GM12878 (cell line): ENCODE results near the gene IGF2R. TPM values are rescaled to one million over a fixed set of nuclear protein-coding genes. Genes with fewer than 3 reads are reported as not detected.
A peak's percentile ranks its signal among the peaks of the same experiment; 100 is the strongest.

Source experiments
- CEBPB ChIP-seq, 2 experiments: fragments of 150-350 bp in 1 of 2; IDR thresholded peaks; 2 replicates each; pipeline ENCODE4 v1.6.1; 2012 to 2014; ENCODE audit warnings: low read depth in 2 of 2, low read length in 2 of 2, borderline replicate concordance in 1 of 2, inconsistent platforms in 1 of 2
- CREM ChIP-seq: IDR thresholded peaks from 2 replicates; pipeline ENCODE4 v1.6.1; 2014; ENCODE audit warnings: antibody characterized with exemption, low read depth
- E2F8 ChIP-seq: fragments of 450-650 bp; IDR thresholded peaks from 2 replicates; pipeline ENCODE4 v1.6.1; 2018; ENCODE audit warnings: mild to moderate bottlenecking, low read depth, moderate library complexity; ENCODE audit not compliant: partially characterized antibody
- MEF2B ChIP-seq: fragments of 450-650 bp; IDR thresholded peaks from 2 replicates; pipeline ENCODE4 v1.6.1; 2018; ENCODE audit warnings: mild to moderate bottlenecking, moderate library complexity; ENCODE audit not compliant: partially characterized antibody, poor library complexity, severe bottlenecking
- MTA3 ChIP-seq: IDR thresholded peaks from 2 replicates; pipeline ENCODE4 v1.6.1; 2012; ENCODE audit warnings: low read length, inconsistent platforms, borderline replicate concordance
- NFXL1 ChIP-seq: fragments of 450-650 bp; IDR thresholded peaks from 2 replicates; pipeline ENCODE4 v1.6.1; 2017; ENCODE audit warnings: antibody characterized with exemption, mild to moderate bottlenecking, borderline replicate concordance
- RUNX3 ChIP-seq: IDR thresholded peaks from 2 replicates; pipeline ENCODE4 v1.6.1; 2012; ENCODE audit warnings: low read length, inconsistent platforms
- SP1 ChIP-seq: IDR thresholded peaks from one replicate; pipeline ENCODE4 v1.6.1; 2011; ENCODE audit warnings: low read depth, low read length
- STAT3 ChIP-seq: IDR thresholded peaks from 2 replicates; pipeline ENCODE4 v1.6.1; 2011; ENCODE audit warnings: low read depth, low read length, improper control_type of control experiment
- SUPT20H ChIP-seq: IDR thresholded peaks from 2 replicates; pipeline ENCODE4 v1.6.1; 2011; ENCODE audit warnings: low read depth, mild to moderate bottlenecking, low read length, moderate library complexity, borderline replicate concordance; ENCODE audit not compliant: control insufficient read depth
- TCF12 ChIP-seq: IDR thresholded peaks from 2 replicates; pipeline ENCODE4 v1.6.1; 2011; ENCODE audit warnings: low read depth, mild to moderate bottlenecking, low read length
- ZBED1 ChIP-seq: IDR thresholded peaks from 2 replicates; pipeline ENCODE4 v1.6.1; 2016; ENCODE audit warnings: borderline replicate concordance
- ZNF24 ChIP-seq: fragments of 450-650 bp; IDR thresholded peaks from 2 replicates; pipeline ENCODE4 v1.6.1; 2017; ENCODE audit warnings: antibody characterized with exemption, mild to moderate bottlenecking
- polyA plus RNA-seq, 11 experiments: library from polyadenylated mRNA; depleted of rRNA in 4 of 11; unstranded in 6 of 11; stranded (reverse) in 5 of 11; fragments of >200 nt; fragmentation: Nextera tagmentation in 4 of 11; fragmentation: Illumina TruSeq in 1 of 11; extraction: Ambion mirVana in 4 of 11; extraction: Trizol in 1 of 11; gene quantifications; 1 replicate in 1 of 11; 2 replicates in 10 of 11; pipeline versions ENCODE4 v1.2.1 to v1.2.3, GENCODE V29; 2011 to 2016; ENCODE audit warnings: inconsistent platforms in 2 of 11, missing spikeins in 2 of 11, low read depth in 1 of 11
- total RNA-seq, 4 experiments: library from RNA; depleted of rRNA in 3 of 4; stranded (reverse); fragments of >200 nt in 3 of 4; fragmentation: Illumina TruSeq in 1 of 4; extraction: Trizol in 1 of 4; gene quantifications; 2 replicates each; pipeline versions ENCODE4 v1.2.1 to v1.2.3, GENCODE V29; 2013 to 2021
- TF ChIP-seq, protein P1 (sequence below): fragments of 450-650 bp; formaldehyde crosslinking; IDR thresholded peaks from 2 replicates; pipeline ENCODE4 v1.4.0; 2022; ENCODE audit warnings: mild to moderate bottlenecking, moderate library complexity
- TF ChIP-seq, protein P2 (sequence below): fragments of 450-650 bp; IDR thresholded peaks from 2 replicates; pipeline ENCODE4 v1.6.1; 2016; ENCODE audit warnings: mild to moderate bottlenecking
- TF ChIP-seq, protein P3 (sequence below): fragments of 450-650 bp; IDR thresholded peaks from 2 replicates; pipeline ENCODE4 v1.6.1; 2016; ENCODE audit warnings: mild to moderate bottlenecking
- TF ChIP-seq, protein P4 (sequence below): IDR thresholded peaks from 2 replicates; pipeline ENCODE4 v1.6.1; 2011; ENCODE audit warnings: low read depth, low read length, improper control_type of control experiment, borderline replicate concordance

IGF2R gene
- total and polyA plus RNA-seq, 10 of the 15 experiments (the other 5 are each of a cell fraction or from before 2014, with no cell fraction given): 1.00 to 40.1 (median 16.8) TPM

DNA sequence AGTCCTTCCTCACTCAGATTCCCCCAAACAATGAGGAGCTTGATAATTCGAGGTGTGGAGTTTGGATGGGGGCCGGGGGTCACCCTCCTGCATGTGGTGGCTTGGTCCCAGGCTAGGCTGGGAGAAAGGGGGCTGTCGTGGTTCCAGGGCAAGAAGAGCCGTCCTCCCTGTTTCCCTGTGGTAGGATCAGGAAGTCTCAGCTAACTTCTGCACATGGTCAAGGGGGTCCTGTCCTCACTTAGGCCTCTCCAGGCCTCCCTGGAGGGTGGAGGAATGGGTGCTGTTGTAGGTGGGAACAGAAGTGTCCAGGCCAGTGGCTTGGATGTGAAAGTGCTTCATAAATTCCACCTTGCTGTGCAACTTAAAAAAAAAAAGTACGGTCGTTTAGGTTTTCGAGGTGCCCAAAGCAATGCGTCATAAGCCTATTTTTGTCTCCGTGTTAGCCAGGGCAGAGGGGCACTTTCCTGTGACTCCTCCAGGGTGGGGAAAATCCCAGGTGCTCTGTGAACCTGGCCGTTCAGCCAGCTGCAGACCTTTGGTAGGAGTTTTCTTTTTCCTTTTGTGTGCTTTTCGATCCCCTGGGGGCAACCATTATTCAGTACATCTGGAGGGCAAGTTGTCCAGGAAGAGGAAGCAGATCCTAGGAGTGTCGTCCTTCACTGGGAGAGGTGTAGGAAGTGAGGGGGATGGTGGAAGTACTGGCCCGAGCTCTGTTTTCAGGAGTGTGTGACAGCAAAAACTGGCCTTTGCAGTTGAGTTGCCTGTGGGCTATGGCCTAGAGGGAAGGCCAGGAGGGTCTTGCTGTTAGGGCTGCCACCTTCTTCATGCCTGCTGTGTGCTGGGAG, 9.6 kb downstream of the IGF2R start (continued):
- TF ChIP-seq E2F8 (no peak), MTA3 (no peak), ZNF24 (no peak), SP1 (peak; percentile 8), TCF12 (peak; percentile 83), SUPT20H (no peak), CEBPB (IDR thresholded peaks at IDR 0.05; ENCODE audit: borderline replicate concordance in 1 of 2, low read depth in 2 of 2, low read length in 2 of 2) (no peak), MEF2B (peak; percentile 81), CREM (peak; percentile 77), NFXL1 (no peak; the same call in 1 of the 2 replicates), STAT3 (no peak), RUNX3 (no peak), ZBED1 (no peak; the same call in 1 of the 2 replicates)
- TF ChIP-seq, protein P1, sequence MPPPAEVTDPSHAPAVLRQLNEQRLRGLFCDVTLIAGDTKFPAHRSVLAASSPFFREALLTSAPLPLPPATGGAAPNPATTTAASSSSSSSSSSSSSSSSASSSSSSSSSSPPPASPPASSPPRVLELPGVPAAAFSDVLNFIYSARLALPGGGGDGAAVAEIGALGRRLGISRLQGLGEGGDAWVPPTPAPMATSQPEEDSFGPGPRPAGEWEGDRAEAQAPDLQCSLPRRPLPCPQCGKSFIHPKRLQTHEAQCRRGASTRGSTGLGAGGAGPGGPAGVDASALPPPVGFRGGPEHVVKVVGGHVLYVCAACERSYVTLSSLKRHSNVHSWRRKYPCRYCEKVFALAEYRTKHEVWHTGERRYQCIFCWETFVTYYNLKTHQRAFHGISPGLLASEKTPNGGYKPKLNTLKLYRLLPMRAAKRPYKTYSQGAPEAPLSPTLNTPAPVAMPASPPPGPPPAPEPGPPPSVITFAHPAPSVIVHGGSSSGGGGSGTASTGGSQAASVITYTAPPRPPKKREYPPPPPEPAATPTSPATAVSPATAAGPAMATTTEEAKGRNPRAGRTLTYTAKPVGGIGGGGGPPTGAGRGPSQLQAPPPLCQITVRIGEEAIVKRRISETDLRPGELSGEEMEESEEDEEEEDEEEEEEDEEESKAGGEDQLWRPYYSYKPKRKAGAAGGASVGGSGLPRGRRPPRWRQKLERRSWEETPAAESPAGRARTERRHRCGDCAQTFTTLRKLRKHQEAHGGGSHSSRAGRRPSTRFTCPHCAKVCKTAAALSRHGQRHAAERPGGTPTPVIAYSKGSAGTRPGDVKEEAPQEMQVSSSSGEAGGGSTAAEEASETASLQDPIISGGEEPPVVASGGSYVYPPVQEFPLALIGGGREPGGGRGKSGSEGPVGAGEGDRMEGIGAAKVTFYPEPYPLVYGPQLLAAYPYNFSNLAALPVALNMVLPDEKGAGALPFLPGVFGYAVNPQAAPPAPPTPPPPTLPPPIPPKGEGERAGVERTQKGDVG (CRISPR knock-in tag): no peak
- TF ChIP-seq, protein P2, sequence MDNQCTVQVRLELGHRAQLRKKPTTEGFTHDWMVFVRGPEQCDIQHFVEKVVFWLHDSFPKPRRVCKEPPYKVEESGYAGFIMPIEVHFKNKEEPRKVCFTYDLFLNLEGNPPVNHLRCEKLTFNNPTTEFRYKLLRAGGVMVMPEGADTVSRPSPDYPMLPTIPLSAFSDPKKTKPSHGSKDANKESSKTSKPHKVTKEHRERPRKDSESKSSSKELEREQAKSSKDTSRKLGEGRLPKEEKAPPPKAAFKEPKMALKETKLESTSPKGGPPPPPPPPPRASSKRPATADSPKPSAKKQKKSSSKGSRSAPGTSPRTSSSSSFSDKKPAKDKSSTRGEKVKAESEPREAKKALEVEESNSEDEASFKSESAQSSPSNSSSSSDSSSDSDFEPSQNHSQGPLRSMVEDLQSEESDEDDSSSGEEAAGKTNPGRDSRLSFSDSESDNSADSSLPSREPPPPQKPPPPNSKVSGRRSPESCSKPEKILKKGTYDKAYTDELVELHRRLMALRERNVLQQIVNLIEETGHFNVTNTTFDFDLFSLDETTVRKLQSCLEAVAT: no peak
- TF ChIP-seq, protein P3, sequence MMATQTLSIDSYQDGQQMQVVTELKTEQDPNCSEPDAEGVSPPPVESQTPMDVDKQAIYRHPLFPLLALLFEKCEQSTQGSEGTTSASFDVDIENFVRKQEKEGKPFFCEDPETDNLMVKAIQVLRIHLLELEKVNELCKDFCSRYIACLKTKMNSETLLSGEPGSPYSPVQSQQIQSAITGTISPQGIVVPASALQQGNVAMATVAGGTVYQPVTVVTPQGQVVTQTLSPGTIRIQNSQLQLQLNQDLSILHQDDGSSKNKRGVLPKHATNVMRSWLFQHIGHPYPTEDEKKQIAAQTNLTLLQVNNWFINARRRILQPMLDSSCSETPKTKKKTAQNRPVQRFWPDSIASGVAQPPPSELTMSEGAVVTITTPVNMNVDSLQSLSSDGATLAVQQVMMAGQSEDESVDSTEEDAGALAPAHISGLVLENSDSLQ: no peak
- TF ChIP-seq, protein P4, sequence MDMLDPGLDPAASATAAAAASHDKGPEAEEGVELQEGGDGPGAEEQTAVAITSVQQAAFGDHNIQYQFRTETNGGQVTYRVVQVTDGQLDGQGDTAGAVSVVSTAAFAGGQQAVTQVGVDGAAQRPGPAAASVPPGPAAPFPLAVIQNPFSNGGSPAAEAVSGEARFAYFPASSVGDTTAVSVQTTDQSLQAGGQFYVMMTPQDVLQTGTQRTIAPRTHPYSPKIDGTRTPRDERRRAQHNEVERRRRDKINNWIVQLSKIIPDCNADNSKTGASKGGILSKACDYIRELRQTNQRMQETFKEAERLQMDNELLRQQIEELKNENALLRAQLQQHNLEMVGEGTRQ: no peak
